Effector memory CD4-positive, alpha-beta T cell (primary cell): Measurements from ENCODE around the gene RPL14.
"Not testable (repeated sequence)": the region's sequence is repeated elsewhere in the genome, so short reads cannot be mapped to it uniquely, and the experiment has no call there.

Experiments used
- DNase-seq, 3 donors: peaks; one replicate each; pipeline ENCODE4 v3.0.0-alpha.2; 2020
- H3K27ac ChIP-seq: 2 replicates; pipeline ENCODE4 v1.7.0; 2013; ENCODE audit warnings: mild to moderate bottlenecking, low read length, moderate library complexity; ENCODE audit not compliant: insufficient read depth, poor library complexity, severe bottlenecking
- H3K27me3 ChIP-seq: replicated peaks from 2 replicates; pipeline ENCODE4 v1.7.0; 2013; ENCODE audit warnings: mild to moderate bottlenecking, low read length; ENCODE audit not compliant: insufficient read depth, control insufficient read depth, poor library complexity, severe bottlenecking
- H3K36me3 ChIP-seq: 2 replicates; pipeline ENCODE4 v1.7.0; 2013; ENCODE audit warnings: mild to moderate bottlenecking, low read length, moderate library complexity; ENCODE audit not compliant: control insufficient read depth, insufficient read depth
- H3K4me1 ChIP-seq: 2 replicates; pipeline ENCODE4 v1.7.0; 2013; ENCODE audit warnings: low read length, mild to moderate bottlenecking; ENCODE audit not compliant: control insufficient read depth, insufficient read depth, poor library complexity, severe bottlenecking
- H3K4me3 ChIP-seq: 2 replicates; pipeline ENCODE4 v1.7.0; 2013; ENCODE audit warnings: low read length, low read depth, mild to moderate bottlenecking; ENCODE audit not compliant: insufficient read depth, poor library complexity, severe bottlenecking
- H3K9me3 ChIP-seq: 2 replicates; pipeline ENCODE4 v1.7.0; 2013; ENCODE audit warnings: mild to moderate bottlenecking, low read length, moderate library complexity; ENCODE audit not compliant: control insufficient read depth

RPL14 gene

DNA sequence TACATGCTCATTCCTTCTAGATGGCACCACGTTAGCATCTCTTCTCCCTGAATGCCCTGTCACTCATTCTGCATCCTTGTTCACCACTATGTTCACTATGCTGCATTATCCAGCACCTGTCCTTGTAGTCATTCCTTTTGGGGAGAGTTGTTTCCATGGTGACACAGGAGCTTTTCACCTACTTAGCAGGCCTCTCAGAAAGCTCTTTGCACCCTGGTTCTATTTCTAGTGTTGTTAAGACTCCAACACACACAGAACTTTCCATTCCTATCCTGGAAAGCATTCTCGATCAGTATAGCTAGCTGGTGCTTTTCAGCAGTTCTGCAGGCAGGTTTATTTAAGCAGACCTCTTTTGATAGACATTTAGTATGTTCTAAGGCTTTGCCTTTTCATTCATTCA, 6.7 kb upstream of the RPL14 start:
- H3K27ac ChIP-seq = no peak overlapping the region
- H3K36me3 ChIP-seq = no peaks in the 10 kb centered on the region
- no peak overlapping the region for H3K4me3 ChIP-seq
- H3K9me3 ChIP-seq = no peaks in the 10 kb centered on the region
- DNase-seq = no peak
- no peaks in the 10 kb centered on the region for H3K27me3 ChIP-seq
- peaks cover 10% of the 10 kb centered on the region for H3K4me1 ChIP-seq

DNA sequence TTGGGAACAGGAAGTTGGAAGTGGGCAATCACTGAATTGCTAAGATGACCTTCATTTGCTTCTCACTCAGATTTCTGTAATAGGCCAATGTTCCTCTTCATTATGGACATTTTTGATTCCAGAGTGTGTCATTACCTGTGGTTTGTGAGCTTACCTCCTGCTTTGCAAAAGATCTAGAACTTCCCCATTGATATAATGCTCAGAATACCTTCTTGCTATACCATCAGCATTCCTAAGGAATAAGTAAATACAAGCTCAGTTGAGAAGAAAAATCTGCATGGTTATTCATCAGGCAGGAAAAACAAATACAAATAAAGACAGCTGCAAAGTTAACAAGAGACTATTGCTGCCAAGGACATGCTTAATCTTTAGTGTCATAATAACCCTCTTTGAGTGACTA, 5.6 kb upstream of the RPL14 start:
- peaks cover 10% of the 10 kb centered on the region for H3K4me1 ChIP-seq
- no peak for DNase-seq
- H3K27me3 ChIP-seq = no peaks in the 10 kb centered on the region
- no peaks in the 10 kb centered on the region for H3K36me3 ChIP-seq
- H3K27ac ChIP-seq = no peak overlapping the region
- no peaks in the 10 kb centered on the region for H3K9me3 ChIP-seq
- no peak overlapping the region for H3K4me3 ChIP-seq

GRCh38 chr3:40452057-40452456, 5.1 kb upstream of the RPL14 start:
- no peak for DNase-seq
- H3K27me3 ChIP-seq = no peaks in the 10 kb centered on the region
- H3K4me3 ChIP-seq = peak overlapping the region; percentile 79
- H3K4me1 ChIP-seq = peaks cover 10% of the 10 kb centered on the region
- peak overlapping the region; percentile 95 for H3K27ac ChIP-seq
- H3K9me3 ChIP-seq = no peaks in the 10 kb centered on the region
- H3K36me3 ChIP-seq = no peaks in the 10 kb centered on the region

- peak overlapping the region; percentile 95 for H3K27ac ChIP-seq
- H3K4me1 ChIP-seq = peaks cover 10% of the 10 kb centered on the region
- no peaks in the 10 kb centered on the region for H3K36me3 ChIP-seq
- DNase-seq = no peak
- H3K9me3 ChIP-seq = no peaks in the 10 kb centered on the region
- no peaks in the 10 kb centered on the region for H3K27me3 ChIP-seq
- peak overlapping the region; percentile 79 for H3K4me3 ChIP-seq
Measured at GRCh38 chr3:40452562-40452875, 4.6 kb upstream of the RPL14 start.

GRCh38 chr3:40452876-40453730, 4.0 kb upstream of the RPL14 start:
- Histone ChIP-seq H3K4me1 (peaks cover 10% of the 10 kb centered on the region), H3K27me3 (no peaks in the 10 kb centered on the region), H3K9me3 (no peaks in the 10 kb centered on the region), H3K27ac (peak overlapping the region; percentile 95), H3K36me3 (no peaks in the 10 kb centered on the region), H3K4me3 (peak overlapping the region; percentile 79)
- peak; percentile 90 to 95 (median 95) for DNase-seq

- Histone ChIP-seq H3K4me1 (peaks cover 13% of the 10 kb centered on the region), H3K4me3 (no peak overlapping the region), H3K36me3 (peaks cover 5% of the 10 kb centered on the region), H3K27ac (no peak overlapping the region), H3K9me3 (no peaks in the 10 kb centered on the region), H3K27me3 (no peaks in the 10 kb centered on the region)
- DNase-seq = no peak
Measured at GRCh38 chr3:40453933-40454332, 3.2 kb upstream of the RPL14 start.

DNA sequence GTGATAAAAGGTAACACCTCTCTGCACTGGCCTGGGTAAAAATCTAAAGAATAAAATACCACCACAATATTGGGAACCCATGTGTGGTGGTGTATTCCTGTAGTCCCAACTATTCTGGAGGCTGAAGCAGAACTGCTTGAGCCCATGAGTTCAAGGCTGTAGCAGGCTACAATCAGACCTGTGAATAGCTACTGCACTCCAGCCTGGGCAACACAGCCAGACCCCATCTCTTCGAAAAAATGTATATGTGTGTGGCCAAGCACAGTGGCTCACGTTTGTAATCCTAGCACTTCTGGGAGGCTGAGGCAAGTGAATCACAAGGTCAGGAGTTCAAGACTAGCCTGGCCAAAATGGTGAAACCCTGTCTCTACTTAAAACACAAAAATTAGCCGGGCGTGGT, 1.8 kb upstream of the RPL14 start:
- Histone ChIP-seq H3K9me3 (no peaks in the 10 kb centered on the region), H3K36me3 (peaks cover 16% of the 10 kb centered on the region), H3K27ac (no peak overlapping the region), H3K27me3 (no peaks in the 10 kb centered on the region), H3K4me3 (no peak overlapping the region), H3K4me1 (peaks cover 16% of the 10 kb centered on the region)
- DNase-seq = no peak

DNA sequence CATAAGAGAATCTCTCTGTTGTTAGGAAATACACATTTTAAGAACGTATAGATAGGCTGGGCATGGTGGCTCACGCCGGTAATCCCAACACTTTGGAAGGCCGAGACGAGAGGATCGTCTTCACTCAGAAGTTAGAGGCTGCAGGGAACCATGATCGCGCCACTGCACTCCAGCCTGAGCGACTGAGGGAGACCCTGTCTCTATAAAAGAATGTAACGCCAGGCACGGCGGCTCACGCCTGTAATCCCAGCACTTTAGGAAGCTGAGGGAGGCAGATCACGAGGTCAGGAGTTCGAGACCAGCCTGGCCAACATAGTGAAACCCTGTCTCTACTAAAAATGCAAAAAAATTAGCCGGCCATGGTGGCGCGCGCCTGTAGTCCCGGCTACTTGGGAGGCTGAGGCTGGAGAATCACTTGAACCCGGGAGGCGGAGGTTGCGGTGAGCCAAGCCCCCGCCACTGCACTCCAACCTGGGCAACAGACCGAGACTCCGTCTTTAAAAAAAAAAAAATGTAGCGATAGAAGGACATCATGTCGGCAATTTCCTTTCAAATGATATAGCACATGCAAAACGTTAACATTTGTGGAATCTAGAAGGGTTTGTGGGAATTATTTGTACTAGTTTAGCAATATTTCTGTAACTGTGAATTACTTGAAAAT, 730 bp upstream of the RPL14 start:
- no peak for DNase-seq
- Histone ChIP-seq H3K4me3 (peak overlapping the region; percentile 69), H3K4me1 (peaks cover 16% of the 10 kb centered on the region)

DNA sequence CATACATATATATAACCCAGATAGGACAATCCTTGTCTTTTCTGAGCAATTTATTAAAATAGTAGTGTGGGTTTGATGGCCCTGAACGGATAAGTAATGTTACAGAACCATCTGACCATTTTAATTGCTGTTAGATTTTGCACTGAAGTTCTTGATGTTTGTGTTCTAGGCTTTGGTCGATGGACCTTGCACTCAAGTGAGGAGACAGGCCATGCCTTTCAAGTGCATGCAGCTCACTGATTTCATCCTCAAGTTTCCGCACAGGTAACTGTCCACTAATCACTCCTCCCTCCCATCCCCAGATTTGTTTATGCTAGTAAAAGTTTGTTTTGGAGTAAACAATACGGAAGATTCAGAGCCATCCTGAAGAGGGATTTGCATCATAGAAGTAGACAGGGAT, 1.3 kb downstream of the RPL14 start:
- H3K27ac ChIP-seq = no peak overlapping the region
- H3K4me1 ChIP-seq = peaks cover 8% of the 10 kb centered on the region
- H3K9me3 ChIP-seq = no peaks in the 10 kb centered on the region
- H3K4me3 ChIP-seq = no peak overlapping the region
- DNase-seq = no peak
- no peaks in the 10 kb centered on the region for H3K27me3 ChIP-seq
- H3K36me3 ChIP-seq = peaks cover 32% of the 10 kb centered on the region

More for the DNA sequence above, 730 bp upstream of the RPL14 start:
- Histone ChIP-seq H3K9me3 (no peaks in the 10 kb centered on the region), H3K36me3 (peaks cover 19% of the 10 kb centered on the region), H3K27ac (peak overlapping the region; percentile 85), H3K27me3 (no peaks in the 10 kb centered on the region)

- H3K27me3 ChIP-seq, H3K27ac ChIP-seq, H3K9me3 ChIP-seq, H3K4me3 ChIP-seq, DNase-seq: not testable (repeated sequence)
- H3K36me3 ChIP-seq = peaks cover 40% of the 10 kb centered on the region
- H3K4me1 ChIP-seq = peaks cover 21% of the 10 kb centered on the region
Measured at GRCh38 chr3:40460481-40460880, 3.3 kb downstream of the RPL14 start.
